ENCODE measurements around the gene MAN2A1. TPM values are rescaled to one million over a fixed set of nuclear protein-coding genes. Genes with fewer than 3 reads are reported as not detected.

MAN2A1 gene
- total RNA-seq, 2 experiments from 2014 or later: 23.0 to 28.7 TPM

DNA sequence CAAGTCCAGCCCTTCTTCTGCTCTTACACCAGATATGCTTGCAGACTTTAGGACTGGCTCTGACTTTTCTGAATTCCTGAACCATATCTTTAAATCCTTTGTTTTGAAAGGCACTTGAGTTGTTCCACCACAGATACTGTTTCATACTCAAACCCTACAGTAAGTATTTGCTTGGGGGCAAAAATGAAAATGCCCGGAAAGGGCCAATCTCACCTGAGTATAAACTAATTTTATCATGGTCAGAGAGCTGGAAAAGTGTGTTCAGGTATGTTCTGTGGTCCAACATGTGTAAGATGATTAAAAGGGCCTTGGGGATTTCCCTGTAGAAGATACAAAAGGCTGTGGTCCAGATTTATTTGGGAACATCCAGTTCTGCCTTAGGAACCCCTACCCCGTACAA lies 225.2 kb downstream of the MAN2A1 start:
- H3K27ac ChIP-seq (ENCODE audit: low read depth, low read length, poor library complexity, severe bottlenecking): no peak overlapping the region
- no peak overlapping the region for H3K4me2 ChIP-seq (ENCODE audit: low read length)
- intact Hi-C loops (cut with micrococcal nuclease; ENCODE audit: unreplicated experiment): no loop called here
- no TSS peak for BruUV-seq (replicated peaks)
- TF ChIP-seq, protein P1, sequence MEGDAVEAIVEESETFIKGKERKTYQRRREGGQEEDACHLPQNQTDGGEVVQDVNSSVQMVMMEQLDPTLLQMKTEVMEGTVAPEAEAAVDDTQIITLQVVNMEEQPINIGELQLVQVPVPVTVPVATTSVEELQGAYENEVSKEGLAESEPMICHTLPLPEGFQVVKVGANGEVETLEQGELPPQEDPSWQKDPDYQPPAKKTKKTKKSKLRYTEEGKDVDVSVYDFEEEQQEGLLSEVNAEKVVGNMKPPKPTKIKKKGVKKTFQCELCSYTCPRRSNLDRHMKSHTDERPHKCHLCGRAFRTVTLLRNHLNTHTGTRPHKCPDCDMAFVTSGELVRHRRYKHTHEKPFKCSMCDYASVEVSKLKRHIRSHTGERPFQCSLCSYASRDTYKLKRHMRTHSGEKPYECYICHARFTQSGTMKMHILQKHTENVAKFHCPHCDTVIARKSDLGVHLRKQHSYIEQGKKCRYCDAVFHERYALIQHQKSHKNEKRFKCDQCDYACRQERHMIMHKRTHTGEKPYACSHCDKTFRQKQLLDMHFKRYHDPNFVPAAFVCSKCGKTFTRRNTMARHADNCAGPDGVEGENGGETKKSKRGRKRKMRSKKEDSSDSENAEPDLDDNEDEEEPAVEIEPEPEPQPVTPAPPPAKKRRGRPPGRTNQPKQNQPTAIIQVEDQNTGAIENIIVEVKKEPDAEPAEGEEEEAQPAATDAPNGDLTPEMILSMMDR (conservative IDR thresholded peaks at IDR 0.05; ENCODE audit: low read length): no peak
- TF ChIP-seq EZH2phosphoT487 (IDR thresholded peaks at IDR 0.05; ENCODE audit: borderline replicate concordance, low read depth, low read length): no peak
- CTCF ChIA-PET (ENCODE audit: unreplicated experiment): no interaction called here
- peaks cover 15% of the 10 kb centered on the region for H3K4me1 ChIP-seq (ENCODE audit: insufficient read depth, low read length, poor library complexity, severe bottlenecking)
- H3K9me3 ChIP-seq (ENCODE audit: low read length): no peaks in the 10 kb centered on the region
- no peaks in the 10 kb centered on the region for H3K79me2 ChIP-seq (ENCODE audit: insufficient read depth, low read depth, low read length)
- POLR2A ChIA-PET: interaction anchor here (0.7 to 1.1 kb wide), 4 partner anchors 8 to 644 kb away, joined by 3 read pairs; no protein-coding TSS in a partner anchor
- H3K4me3 ChIP-seq (ENCODE audit: low read depth, low read length, poor library complexity, severe bottlenecking): no peak overlapping the region
- no peaks in the 10 kb centered on the region for H3K36me3 ChIP-seq (ENCODE audit: insufficient read depth, low read length)
- H2AFZ ChIP-seq (ENCODE audit: low read length): no peak overlapping the region
- no peaks in the 10 kb centered on the region for H4K20me1 ChIP-seq (ENCODE audit: insufficient read depth, low read length)
- DNase-seq (ENCODE audit: low spot score): no peak
- H3K9me2 ChIP-seq (ENCODE audit: insufficient read depth, low read length): no peaks in the 10 kb centered on the region

- ChIA-PET CTCF (ENCODE audit: unreplicated experiment) (no interaction called here), POLR2A (no interaction called here)
- Histone ChIP-seq H3K4me3 (ENCODE audit: low read depth, low read length, poor library complexity, severe bottlenecking) (no peak overlapping the region), H2AFZ (ENCODE audit: low read length) (no peak overlapping the region), H3K27ac (ENCODE audit: low read depth, low read length, poor library complexity, severe bottlenecking) (no peak overlapping the region), H3K4me1 (ENCODE audit: insufficient read depth, low read length, poor library complexity, severe bottlenecking) (peaks cover 22% of the 10 kb centered on the region), H3K4me2 (ENCODE audit: low read length) (no peak overlapping the region), H4K20me1 (ENCODE audit: insufficient read depth, low read length) (no peaks in the 10 kb centered on the region), H3K36me3 (ENCODE audit: insufficient read depth, low read length) (no peaks in the 10 kb centered on the region), H3K79me2 (ENCODE audit: insufficient read depth, low read depth, low read length) (no peaks in the 10 kb centered on the region), H3K9me2 (ENCODE audit: insufficient read depth, low read length) (no peaks in the 10 kb centered on the region), H3K9me3 (ENCODE audit: low read length) (no peaks in the 10 kb centered on the region)
- TF ChIP-seq EZH2phosphoT487 (IDR thresholded peaks at IDR 0.05; ENCODE audit: borderline replicate concordance, low read depth, low read length): no peak
- TF ChIP-seq, protein P1 (conservative IDR thresholded peaks at IDR 0.05; ENCODE audit: low read length): no peak
- intact Hi-C loops (cut with micrococcal nuclease; ENCODE audit: unreplicated experiment): no loop called here
- no peak for DNase-seq (ENCODE audit: low spot score)
- BruUV-seq (replicated peaks): no TSS peak
Measured at GRCh38 chr5:109916481-109917153, 226.9 kb downstream of the MAN2A1 start.
